ENCODE data around the gene SYT8.

GRCh38 chr11:1840780-1841480, 6.1 kb downstream of the SYT8 start:
- no peak for TF ChIP-seq CTCF (IDR thresholded peaks at IDR 0.05)
- TF ChIP-seq EZH2 (IDR thresholded peaks at IDR 0.05): no peak

All from neural progenitor cell (in vitro differentiated cells).